Neural progenitor cell (in vitro differentiated cells): ENCODE measurements around the gene UCHL1. TPM values are rescaled to one million over a fixed set of nuclear protein-coding genes. Genes with fewer than 3 reads are reported as not detected.

Source experiments
- DNase-seq: peaks from one replicate; pipeline ENCODE4 v3.0.0-alpha.2; 2016; ENCODE audit warnings: low spot score
- H2AFZ ChIP-seq: fragments of 200-600 bp; sonication (generic); replicated peaks from 2 replicates; pipeline ENCODE4 v1.6.1; 2016; ENCODE audit warnings: antibody characterized with exemption
- H3F3A ChIP-seq: fragments of 200-600 bp; sonication (generic); 2 replicates; pipeline ENCODE4 v1.6.1; 2016; ENCODE audit warnings: antibody characterized with exemption, low read depth
- H3K27ac ChIP-seq: fragments of 200-600 bp; sonication (generic); 2 replicates; pipeline ENCODE4 v1.5.1; 2016; ENCODE audit warnings: mild to moderate bottlenecking
- H3K27me3 ChIP-seq: fragments of 200-600 bp; sonication (generic); 2 replicates; pipeline ENCODE4 v1.6.1; 2016; ENCODE audit warnings: mild to moderate bottlenecking, moderate library complexity
- H3K36me3 ChIP-seq: fragments of 200-600 bp; sonication (generic); 2 replicates; pipeline ENCODE4 v1.5.1; 2016
- H3K4me1 ChIP-seq: fragments of 200-600 bp; sonication (generic); 2 replicates; pipeline ENCODE4 v1.6.1; 2016; ENCODE audit warnings: mixed run types
- H3K4me2 ChIP-seq: fragments of 200-600 bp; sonication (generic); 2 replicates; pipeline ENCODE4 v1.6.1; 2016
- H3K4me3 ChIP-seq: fragments of 200-600 bp; sonication (generic); 2 replicates; pipeline ENCODE4 v1.5.1; 2016
- H3K79me2 ChIP-seq: fragments of 200-600 bp; sonication (generic); 2 replicates; pipeline ENCODE4 v1.6.1; 2016; ENCODE audit warnings: low read depth
- H3K9ac ChIP-seq: fragments of 200-600 bp; sonication (generic); 2 replicates; pipeline ENCODE4 v1.6.1; 2016
- H3K9me3 ChIP-seq: fragments of 200-600 bp; sonication (generic); 2 replicates; pipeline ENCODE4 v1.5.1; 2016; ENCODE audit warnings: low read depth
- H4K20me1 ChIP-seq: fragments of 200-600 bp; sonication (generic); 2 replicates; pipeline ENCODE4 v1.6.1; 2016; ENCODE audit warnings: low read depth
- H3K27ac Mint-ChIP-seq: 3 replicates; pipeline ENCODE4 v1.8.0; 2021; ENCODE audit warnings: mixed read lengths
- H3K27me3 Mint-ChIP-seq: 2 replicates; pipeline ENCODE4 v1.8.0; 2022; ENCODE audit warnings: low read depth, mild to moderate bottlenecking, inconsistent platforms, moderate library complexity, mixed read lengths; ENCODE audit not compliant: insufficient read depth
- H3K36me3 Mint-ChIP-seq: 3 replicates; pipeline ENCODE4 v1.8.0; 2021; ENCODE audit warnings: mixed read lengths
- H3K4me1 Mint-ChIP-seq: 3 replicates; pipeline ENCODE4 v1.8.0; 2021; ENCODE audit warnings: mixed read lengths
- H3K4me3 Mint-ChIP-seq: 3 replicates; pipeline ENCODE4 v1.8.0; 2021; ENCODE audit warnings: mild to moderate bottlenecking, moderate library complexity, mixed read lengths
- H3K9me3 Mint-ChIP-seq: 3 replicates; pipeline ENCODE4 v1.8.0; 2020; ENCODE audit warnings: mixed read lengths
- EZH2 ChIP-seq: fragments of 200-600 bp; sonication (generic); IDR thresholded peaks from 2 replicates; pipeline ENCODE4 v1.6.1; 2017; ENCODE audit warnings: antibody characterized with exemption, mild to moderate bottlenecking, moderate library complexity
- EZH2phosphoT487 ChIP-seq: fragments of 200-600 bp; sonication (generic); IDR thresholded peaks from 2 replicates; pipeline ENCODE4 v1.6.1; 2017; ENCODE audit warnings: antibody characterized with exemption
- total RNA-seq: library from RNA; depleted of rRNA; stranded (reverse); fragments of >200 nt; gene quantifications from 2 replicates; pipeline ENCODE4 v1.2.3, GENCODE V29; 2015; ENCODE audit warnings: low replicate concordance
- TF ChIP-seq, protein P1 (sequence below): fragments of 200-600 bp; sonication (generic); IDR thresholded peaks from 2 replicates; pipeline ENCODE4 v1.5.1; 2017; ENCODE audit warnings: antibody characterized with exemption, mild to moderate bottlenecking

UCHL1 gene
- total RNA-seq, 1 donor from 2014 or later = 535 TPM

DNA sequence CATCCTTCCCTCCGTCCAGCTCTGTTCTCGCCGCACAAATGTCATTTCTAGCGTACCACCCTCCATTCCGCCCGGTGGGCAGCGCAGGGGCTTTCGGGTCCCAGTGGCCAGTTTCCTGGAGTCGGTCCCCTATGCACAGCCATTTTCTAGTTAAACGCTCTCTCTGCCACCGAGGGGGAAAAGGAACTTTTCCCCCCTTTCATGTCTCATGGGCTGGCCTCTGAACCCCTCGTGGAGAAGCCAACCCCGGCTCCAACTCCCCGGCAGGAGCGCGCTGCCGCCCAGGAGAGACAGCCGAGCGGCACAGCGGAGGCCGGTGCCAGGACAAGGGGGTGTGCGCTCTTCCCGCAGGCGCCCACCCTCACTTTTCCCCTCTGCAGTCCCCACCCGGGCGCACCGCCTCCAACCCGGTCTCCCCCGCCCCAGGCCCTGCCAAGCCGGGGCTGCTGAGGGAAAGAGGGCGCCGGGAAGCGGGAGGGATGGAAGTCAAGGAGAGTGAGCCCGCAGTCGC is 43.0 kb upstream of the UCHL1 start:
- H3K4me2 ChIP-seq = peak overlapping the region; percentile 95
- H2AFZ ChIP-seq = peak overlapping the region; percentile 95
- H3K79me2 ChIP-seq = peaks cover 45% of the 10 kb centered on the region
- no peaks in the 10 kb centered on the region for H3K36me3 ChIP-seq
- Mint-ChIP-seq H3K4me1 (peaks cover 29% of the 10 kb centered on the region), H3K36me3 (no peaks in the 10 kb centered on the region), H3K4me3 (peak overlapping the region; percentile 89), H3K9me3 (no peaks in the 10 kb centered on the region), H3K27ac (no peak overlapping the region), H3K27me3 (peaks cover 9% of the 10 kb centered on the region)
- no peak for DNase-seq
- H3K4me1 ChIP-seq = peaks cover 10% of the 10 kb centered on the region
- peaks cover 28% of the 10 kb centered on the region for H3F3A ChIP-seq
- H3K9me3 ChIP-seq = no peaks in the 10 kb centered on the region
- H3K9ac ChIP-seq = peak overlapping the region; percentile 45
- peak overlapping the region; percentile 86 for H3K4me3 ChIP-seq
- no peak overlapping the region for H3K27ac ChIP-seq
- TF ChIP-seq, protein P1, sequence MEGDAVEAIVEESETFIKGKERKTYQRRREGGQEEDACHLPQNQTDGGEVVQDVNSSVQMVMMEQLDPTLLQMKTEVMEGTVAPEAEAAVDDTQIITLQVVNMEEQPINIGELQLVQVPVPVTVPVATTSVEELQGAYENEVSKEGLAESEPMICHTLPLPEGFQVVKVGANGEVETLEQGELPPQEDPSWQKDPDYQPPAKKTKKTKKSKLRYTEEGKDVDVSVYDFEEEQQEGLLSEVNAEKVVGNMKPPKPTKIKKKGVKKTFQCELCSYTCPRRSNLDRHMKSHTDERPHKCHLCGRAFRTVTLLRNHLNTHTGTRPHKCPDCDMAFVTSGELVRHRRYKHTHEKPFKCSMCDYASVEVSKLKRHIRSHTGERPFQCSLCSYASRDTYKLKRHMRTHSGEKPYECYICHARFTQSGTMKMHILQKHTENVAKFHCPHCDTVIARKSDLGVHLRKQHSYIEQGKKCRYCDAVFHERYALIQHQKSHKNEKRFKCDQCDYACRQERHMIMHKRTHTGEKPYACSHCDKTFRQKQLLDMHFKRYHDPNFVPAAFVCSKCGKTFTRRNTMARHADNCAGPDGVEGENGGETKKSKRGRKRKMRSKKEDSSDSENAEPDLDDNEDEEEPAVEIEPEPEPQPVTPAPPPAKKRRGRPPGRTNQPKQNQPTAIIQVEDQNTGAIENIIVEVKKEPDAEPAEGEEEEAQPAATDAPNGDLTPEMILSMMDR = no peak
- TF ChIP-seq EZH2 = peak; percentile 50
- TF ChIP-seq EZH2phosphoT487 = peak; percentile 20
- H4K20me1 ChIP-seq = peaks cover 12% of the 10 kb centered on the region
- peaks cover 15% of the 10 kb centered on the region for H3K27me3 ChIP-seq

DNA sequence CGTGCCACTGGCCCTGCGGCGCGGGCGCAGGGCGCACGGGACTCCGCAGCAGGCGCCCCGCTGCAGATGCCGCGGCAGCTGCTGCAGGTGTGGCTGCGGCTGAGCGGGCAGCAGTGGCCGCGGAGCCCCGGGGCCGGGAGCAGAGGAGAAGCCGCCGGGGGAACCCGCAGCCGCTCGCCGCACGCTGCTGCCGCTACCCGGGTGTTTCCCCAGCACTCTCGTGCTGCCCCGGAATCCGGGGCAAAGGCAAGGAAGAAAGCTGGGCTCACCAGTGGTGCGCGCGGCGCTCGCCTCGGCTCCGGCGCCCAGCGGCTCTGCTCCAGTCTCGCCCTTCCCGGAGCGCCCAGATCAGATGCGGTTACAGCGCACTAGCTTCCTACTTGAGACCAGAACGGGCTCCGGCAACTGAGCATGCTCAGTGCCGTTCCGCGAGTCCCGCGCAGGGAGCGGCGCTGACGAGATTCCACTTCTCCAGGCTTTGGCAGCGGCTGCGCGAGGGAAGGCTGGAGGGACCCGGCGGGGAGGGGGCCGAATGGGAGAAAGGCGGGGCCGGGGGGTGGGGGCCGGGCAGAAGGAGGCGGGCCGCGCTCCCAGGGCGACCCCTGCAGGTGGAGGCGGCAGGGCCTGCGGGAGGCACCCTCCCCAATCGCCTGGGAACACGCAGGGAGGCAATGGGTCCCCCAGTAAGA is 42.4 kb upstream of the UCHL1 start, which contains the start of gene APBB2:
APBB2 (minus strand) TSS at position 407 of the 689 bp plus-strand sequence. CDS start 181,288 bp downstream, outside the sequence.
- peaks cover 9% of the 10 kb centered on the region for H3K27me3 Mint-ChIP-seq
- H4K20me1 ChIP-seq = peaks cover 12% of the 10 kb centered on the region
- DNase-seq = peak; percentile 98
- peaks cover 29% of the 10 kb centered on the region for H3K4me1 Mint-ChIP-seq
- peak within 1 kb of the TSS; percentile 45 for H3K9ac ChIP-seq
- no peaks in the 10 kb centered on the region for H3K9me3 ChIP-seq
- peak within 1 kb of the TSS; percentile 80 for H3K27ac ChIP-seq
- H3K27ac Mint-ChIP-seq = no peak within 1 kb of the TSS
- TF ChIP-seq, protein P1 = peak; percentile 78
- TF ChIP-seq EZH2phosphoT487 (no peak), EZH2 (peak; percentile 14)
- H3K4me2 ChIP-seq = peak within 1 kb of the TSS; percentile 95
- H3F3A ChIP-seq = peaks cover 28% of the 10 kb centered on the region
- peaks cover 10% of the 10 kb centered on the region for H3K4me1 ChIP-seq
- H3K36me3 Mint-ChIP-seq = no peaks in the 10 kb centered on the region
- H2AFZ ChIP-seq = peak within 1 kb of the TSS; percentile 95
- no peaks in the 10 kb centered on the region for H3K36me3 ChIP-seq
- H3K79me2 ChIP-seq = peaks cover 40% of the 10 kb centered on the region
- H3K27me3 ChIP-seq = peaks cover 15% of the 10 kb centered on the region
- peak within 1 kb of the TSS; percentile 91 for H3K4me3 Mint-ChIP-seq
- peak within 1 kb of the TSS; percentile 86 for H3K4me3 ChIP-seq
- H3K9me3 Mint-ChIP-seq = no peaks in the 10 kb centered on the region

DNA sequence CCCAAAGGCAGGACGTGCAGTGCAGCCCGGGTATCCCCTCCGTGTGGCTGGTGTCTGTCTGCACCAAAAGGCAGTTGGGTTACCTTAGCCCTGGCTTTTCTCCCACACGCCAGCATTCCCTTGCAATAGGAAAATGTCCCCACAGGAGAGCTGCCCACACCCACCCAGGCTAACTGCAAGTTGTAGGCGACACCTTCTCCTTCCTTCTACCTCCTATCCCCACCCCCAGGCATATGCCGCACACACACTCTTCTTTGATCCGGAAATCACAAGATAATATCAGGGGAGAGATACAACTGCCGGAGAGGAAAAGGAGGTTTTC is 41.9 kb upstream of the UCHL1 start:
- Histone ChIP-seq H2AFZ (no peak overlapping the region), H3K4me3 (no peak overlapping the region), H3K4me1 (peaks cover 10% of the 10 kb centered on the region), H4K20me1 (peaks cover 12% of the 10 kb centered on the region), H3K36me3 (no peaks in the 10 kb centered on the region), H3K4me2 (peak overlapping the region; percentile 57), H3K27me3 (peaks cover 15% of the 10 kb centered on the region), H3F3A (peaks cover 28% of the 10 kb centered on the region), H3K79me2 (peaks cover 36% of the 10 kb centered on the region), H3K9me3 (no peaks in the 10 kb centered on the region), H3K27ac (no peak overlapping the region), H3K9ac (no peak overlapping the region)
- Mint-ChIP-seq H3K4me1 (peaks cover 29% of the 10 kb centered on the region), H3K27ac (no peak overlapping the region), H3K9me3 (no peaks in the 10 kb centered on the region), H3K36me3 (no peaks in the 10 kb centered on the region), H3K4me3 (peak overlapping the region; percentile 91), H3K27me3 (peaks cover 9% of the 10 kb centered on the region)
- TF ChIP-seq EZH2phosphoT487 (no peak), EZH2 (no peak)
- TF ChIP-seq, protein P1 = no peak
- no peak for DNase-seq
